K562 (cell line): Measurements from ENCODE around the gene DPAGT1. TPM values are rescaled to one million over a fixed set of nuclear protein-coding genes. Genes with fewer than 3 reads are reported as not detected.

Source experiments
- ATAC-seq: fragments of 200-7000 bp; cut with Tn5 transposase; 3 replicates; pipeline ENCODE4 v1.9.1; 2020; ENCODE audit warnings: moderate library complexity
- BruUV-seq: library from RNA; stranded (reverse); fragments of 400-500 nt; replicated peaks from 2 replicates; lab custom pipeline; 2021; lab: Mats Ljungman, UMichigan
- CTCF ChIA-PET: fragments of 300-600 bp; formaldehyde crosslinking; extraction: SDS; loops from one replicate; lab custom pipeline; 2021; ENCODE audit warnings: low intra/inter-chr PET ratio; lab: Yijun Ruan, JAX
- POLR2A ChIA-PET: fragments of 300-600, 350-650 bp; sonication (Branson Sonifier 250); formaldehyde crosslinking; extraction: SDS; loops from one replicate; lab custom pipeline; 2021; ENCODE audit warnings: antibody characterized with exemption, inconsistent platforms; lab: Yijun Ruan, JAX
- DNase-seq, 4 experiments: peaks; one replicate each; pipeline versions ENCODE4 v3.0.0 to v3.0.0-alpha.2; 2011 to 2018; ENCODE audit warnings: low spot score in 3 of 4, mixed read lengths in 3 of 4; ENCODE audit errors: extremely low read depth in 1 of 4
- FAIRE-seq: peaks from 2 replicates; lab custom pipeline; 2011; peaks lifted over from hg19 to GRCh38; lab: Jason Lieb, UNC
- H2AFZ ChIP-seq: 2 replicates; pipeline ENCODE4 v1.6.0; 2011; ENCODE audit warnings: low read depth, low read length, control low read depth, inconsistent platforms
- H3K27ac ChIP-seq: fragments of 200-600 bp; 3 replicates; pipeline ENCODE4 v1.8.0; 2011; ENCODE audit warnings: low read depth, mild to moderate bottlenecking, control low read depth, inconsistent platforms, low read length, moderate library complexity, mixed read lengths; ENCODE audit errors: extremely low read depth
- H3K27me3 ChIP-seq, 2 experiments: fragments of 300-600 bp in 1 of 2; 2 replicates in 1 of 2; 3 replicates in 1 of 2; pipeline versions ENCODE4 v1.6.0 to v1.8.0; 2011; ENCODE audit warnings: inconsistent platforms in 2 of 2, low read length in 2 of 2, mild to moderate bottlenecking in 1 of 2, mixed read lengths in 1 of 2, moderate library complexity in 1 of 2; ENCODE audit not compliant: control insufficient read depth in 2 of 2, insufficient read depth in 2 of 2
- H3K36me3 ChIP-seq: fragments of 300-600 bp; 3 replicates; pipeline ENCODE4 v1.8.0; 2011; ENCODE audit warnings: mild to moderate bottlenecking, low read length, inconsistent platforms; ENCODE audit not compliant: control insufficient read depth, insufficient read depth
- H3K4me1 ChIP-seq, 2 experiments: fragments of 200-600 bp in 1 of 2; replicated peaks in 1 of 2; 2 replicates in 1 of 2; 3 replicates in 1 of 2; pipeline versions ENCODE4 v1.5.1 to v1.8.0; 2011; ENCODE audit warnings: inconsistent platforms in 2 of 2, low read length in 2 of 2, mild to moderate bottlenecking in 1 of 2, mixed read lengths in 1 of 2, moderate library complexity in 1 of 2; ENCODE audit not compliant: control insufficient read depth in 2 of 2, insufficient read depth in 2 of 2
- H3K4me2 ChIP-seq: 2 replicates; pipeline ENCODE4 v1.6.1; 2011; ENCODE audit warnings: low read length, control low read depth, inconsistent platforms, mixed read lengths; ENCODE audit not compliant: insufficient read depth
- H3K4me3 ChIP-seq: fragments of 200-600 bp; sonication (generic), shearing (Covaris generic); 2 replicates; pipeline ENCODE4 v1.5.1; 2016; ENCODE audit warnings: control low read depth, inconsistent platforms
- H3K79me2 ChIP-seq: fragments of 200-600 bp; 3 replicates; pipeline ENCODE4 v1.8.0; 2011; ENCODE audit warnings: low read length, inconsistent platforms; ENCODE audit not compliant: control insufficient read depth, insufficient read depth
- H3K9ac ChIP-seq, 2 experiments: 2 replicates each; pipeline versions ENCODE4 v1.6.0 to v1.6.1; 2011; ENCODE audit warnings: low read depth in 2 of 2, low read length in 2 of 2, control low read depth in 1 of 2, inconsistent platforms in 1 of 2, mild to moderate bottlenecking in 1 of 2, mixed read lengths in 1 of 2; ENCODE audit not compliant: insufficient read depth in 1 of 2
- H3K9me1 ChIP-seq: one replicate; pipeline ENCODE4 v1.6.0; 2011; ENCODE audit warnings: inconsistent platforms, mild to moderate bottlenecking, low read length, moderate library complexity; ENCODE audit not compliant: control insufficient read depth, insufficient read depth
- H3K9me3 ChIP-seq: replicated peaks from 2 replicates; pipeline ENCODE4 v1.5.1; 2011; ENCODE audit warnings: low read depth, low read length, inconsistent platforms; ENCODE audit not compliant: control insufficient read depth, insufficient read depth
- H4K20me1 ChIP-seq: replicated peaks from 2 replicates; pipeline ENCODE4 v1.6.1; 2011; ENCODE audit warnings: low read length, inconsistent platforms, mixed read lengths; ENCODE audit not compliant: control insufficient read depth, insufficient read depth
- ELF4 ChIP-seq: fragments of 450-650 bp; formaldehyde crosslinking; IDR thresholded peaks from 2 replicates; pipeline ENCODE4 v1.4.0; 2022; ENCODE audit warnings: missing genetic modification characterization
- HDAC3 ChIP-seq: fragments of 450-650 bp; IDR thresholded peaks from 2 replicates; pipeline ENCODE4 v1.6.1; 2018; ENCODE audit warnings: borderline replicate concordance, mild to moderate bottlenecking, moderate library complexity; ENCODE audit not compliant: partially characterized antibody
- KLF6 ChIP-seq: fragments of 250-450 bp; sonication (Bioruptor Pico); IDR thresholded peaks from 2 replicates; pipeline ENCODE4 v1.4.0; 2020; ENCODE audit warnings: mild to moderate bottlenecking, moderate library complexity, borderline replicate concordance
- NFE2L1 ChIP-seq: fragments of 450-650 bp; IDR thresholded peaks from 2 replicates; pipeline ENCODE4 v1.6.1; 2016; ENCODE audit warnings: missing genetic modification characterization, low read depth, mild to moderate bottlenecking, missing compliant biosample characterization, moderate library complexity, borderline replicate concordance
- NR2F6 ChIP-seq: fragments of 450-650 bp; formaldehyde crosslinking; IDR thresholded peaks from 2 replicates; pipeline ENCODE4 v1.4.0; 2020; ENCODE audit warnings: mild to moderate bottlenecking
- PML ChIP-seq: IDR thresholded peaks from 2 replicates; pipeline ENCODE4 v1.6.1; 2012; ENCODE audit warnings: low read length, inconsistent platforms
- RFX1 ChIP-seq: fragments of 450-650 bp; IDR thresholded peaks from 2 replicates; pipeline ENCODE4 v1.6.1; 2016; ENCODE audit warnings: mild to moderate bottlenecking, moderate library complexity
- ZC3H8 ChIP-seq: fragments of 450-650 bp; IDR thresholded peaks from 2 replicates; pipeline ENCODE4 v1.6.1; 2017
- ZFX ChIP-seq: sonication (generic); formaldehyde crosslinking; IDR thresholded peaks from 2 replicates; pipeline ENCODE4 v1.8.0; 2022; ENCODE audit warnings: mild to moderate bottlenecking, missing genetic modification reagents, moderate library complexity
- WGBS: fragments of 100-300 bp; shearing (Covaris generic); methylation state at CpG from one replicate; pipeline ENCODE4 v1.1.6; 2016; ENCODE audit warnings: low coverage, mixed read lengths; ENCODE audit not compliant: insufficient coverage; ENCODE audit errors: missing lambda C conversion rate; 5-methylcytosine and 5-hydroxymethylcytosine counted together
- in situ Hi-C: fragments of 300-500 bp; cut with MboI; formaldehyde crosslinking; loops from 4 replicates; pipeline ENCODE4 v1.15.0; 2018; ENCODE audit warnings: inconsistent platforms, mixed read lengths
- intact Hi-C: fragments of 100-400 bp; cut with micrococcal nuclease; formaldehyde crosslinking; loops from 2 replicates; pipeline ENCODE4 v1.14.2; 2022
- polyA plus RNA-seq, 8 experiments: library from polyadenylated mRNA; depleted of rRNA in 4 of 8; stranded (reverse) in 5 of 8; unstranded in 3 of 8; fragments of >200 nt; fragmentation: Nextera tagmentation in 2 of 8; fragmentation: Illumina TruSeq in 1 of 8; extraction: Ambion mirVana in 2 of 8; extraction: Trizol in 1 of 8; gene quantifications; 2 replicates each; pipeline versions ENCODE4 v1.2.1 to v1.2.3, GENCODE V29; 2011 to 2014; ENCODE audit warnings: inconsistent platforms in 1 of 8, missing spikeins in 1 of 8
- total RNA-seq, 7 experiments: library from RNA; depleted of rRNA in 6 of 7; stranded (reverse); fragments of >200 nt in 6 of 7; fragmentation: Illumina TruSeq in 2 of 7; extraction: Trizol in 2 of 7; gene quantifications; 2 replicates each; pipeline versions ENCODE4 v1.2.1 to v1.2.3, GENCODE V29; 2011 to 2021; ENCODE audit warnings: low replicate concordance in 1 of 7
- TF ChIP-seq, protein P1 (sequence below): sonication (generic); formaldehyde crosslinking; IDR thresholded peaks from 2 replicates; pipeline ENCODE4 v1.4.0; 2020; ENCODE audit warnings: mild to moderate bottlenecking, missing genetic modification reagents
- TF ChIP-seq, protein P2 (sequence below): sonication (generic); formaldehyde crosslinking; IDR thresholded peaks from 2 replicates; pipeline ENCODE4 v1.8.1; 2022; ENCODE audit warnings: missing genetic modification reagents
- TF ChIP-seq, protein P3 (sequence below): fragments of 150-350 bp; conservative IDR thresholded peaks from 2 replicates; pipeline ENCODE4 v1.6.1; 2014; ENCODE audit warnings: low read length

Gene DPAGT1
- total and polyA plus RNA-seq, 9 of the 15 experiments (the other 6 are each of a cell fraction or from before 2014, with no cell fraction given): 29.9 to 135 (median 85.0) TPM

GRCh38 chr11:119115484-119116234 lies 14.0 kb upstream of the DPAGT1 start (continued):
- TF ChIP-seq ZFX (CRISPR knock-in tag) (peak; percentile 66), HDAC3 (no peak), ZC3H8 (no peak), NR2F6 (no peak), PML (no peak), KLF6 (CRISPR knock-in tag) (no peak)

DNA sequence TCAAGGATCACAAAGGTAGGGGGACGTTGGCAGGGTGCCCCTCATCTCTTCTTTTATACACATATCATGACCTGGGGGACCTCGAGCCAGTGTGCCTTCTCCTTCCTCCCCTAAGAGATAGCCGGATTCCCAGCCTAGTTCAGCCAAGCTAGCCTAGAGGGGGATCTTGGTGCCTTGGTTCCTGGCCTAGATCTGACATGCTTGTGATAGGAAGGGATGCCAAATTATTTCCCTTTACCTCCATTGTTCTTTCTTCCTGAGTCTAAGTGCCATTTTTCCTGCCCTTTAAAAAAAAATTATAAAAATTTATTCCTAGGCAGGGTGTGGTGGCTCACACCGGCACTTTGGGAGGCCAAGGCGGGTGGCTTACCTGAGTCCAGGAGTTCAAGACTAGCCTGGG lies 12.7 kb upstream of the DPAGT1 start:
- CTCF ChIA-PET: no interaction called here
- Histone ChIP-seq H3K4me2 (no peak overlapping the region), H3K36me3 (peaks cover 91% of the 10 kb centered on the region), H3K4me1 (peaks cover 12 to 13% of the 10 kb centered on the region in 2 experiments), H3K9ac (no peak overlapping the region), H3K27ac (no peak overlapping the region), H3K27me3 (no peaks in the 10 kb centered on the region), H3K9me3 (no peaks in the 10 kb centered on the region), H3K79me2 (peaks cover 12% of the 10 kb centered on the region), H3K4me3 (no peak overlapping the region), H3K9me1 (no peaks in the 10 kb centered on the region), H4K20me1 (peaks cover 12% of the 10 kb centered on the region; the same call in 1 of the 2 replicates), H2AFZ (no peak overlapping the region)
- DNase-seq (no peak), ATAC-seq (no peak), FAIRE-seq (no peak)
- TF ChIP-seq ELF4 (CRISPR knock-in tag) (no peak), RFX1 (no peak), NFE2L1 (tag) (no peak)
- TF ChIP-seq, protein P1, sequence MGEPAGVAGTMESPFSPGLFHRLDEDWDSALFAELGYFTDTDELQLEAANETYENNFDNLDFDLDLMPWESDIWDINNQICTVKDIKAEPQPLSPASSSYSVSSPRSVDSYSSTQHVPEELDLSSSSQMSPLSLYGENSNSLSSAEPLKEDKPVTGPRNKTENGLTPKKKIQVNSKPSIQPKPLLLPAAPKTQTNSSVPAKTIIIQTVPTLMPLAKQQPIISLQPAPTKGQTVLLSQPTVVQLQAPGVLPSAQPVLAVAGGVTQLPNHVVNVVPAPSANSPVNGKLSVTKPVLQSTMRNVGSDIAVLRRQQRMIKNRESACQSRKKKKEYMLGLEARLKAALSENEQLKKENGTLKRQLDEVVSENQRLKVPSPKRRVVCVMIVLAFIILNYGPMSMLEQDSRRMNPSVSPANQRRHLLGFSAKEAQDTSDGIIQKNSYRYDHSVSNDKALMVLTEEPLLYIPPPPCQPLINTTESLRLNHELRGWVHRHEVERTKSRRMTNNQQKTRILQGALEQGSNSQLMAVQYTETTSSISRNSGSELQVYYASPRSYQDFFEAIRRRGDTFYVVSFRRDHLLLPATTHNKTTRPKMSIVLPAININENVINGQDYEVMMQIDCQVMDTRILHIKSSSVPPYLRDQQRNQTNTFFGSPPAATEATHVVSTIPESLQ (CRISPR knock-in tag): no peak
- TF ChIP-seq, protein P2, sequence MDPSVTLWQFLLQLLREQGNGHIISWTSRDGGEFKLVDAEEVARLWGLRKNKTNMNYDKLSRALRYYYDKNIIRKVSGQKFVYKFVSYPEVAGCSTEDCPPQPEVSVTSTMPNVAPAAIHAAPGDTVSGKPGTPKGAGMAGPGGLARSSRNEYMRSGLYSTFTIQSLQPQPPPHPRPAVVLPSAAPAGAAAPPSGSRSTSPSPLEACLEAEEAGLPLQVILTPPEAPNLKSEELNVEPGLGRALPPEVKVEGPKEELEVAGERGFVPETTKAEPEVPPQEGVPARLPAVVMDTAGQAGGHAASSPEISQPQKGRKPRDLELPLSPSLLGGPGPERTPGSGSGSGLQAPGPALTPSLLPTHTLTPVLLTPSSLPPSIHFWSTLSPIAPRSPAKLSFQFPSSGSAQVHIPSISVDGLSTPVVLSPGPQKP: no peak
- TF ChIP-seq, protein P3, sequence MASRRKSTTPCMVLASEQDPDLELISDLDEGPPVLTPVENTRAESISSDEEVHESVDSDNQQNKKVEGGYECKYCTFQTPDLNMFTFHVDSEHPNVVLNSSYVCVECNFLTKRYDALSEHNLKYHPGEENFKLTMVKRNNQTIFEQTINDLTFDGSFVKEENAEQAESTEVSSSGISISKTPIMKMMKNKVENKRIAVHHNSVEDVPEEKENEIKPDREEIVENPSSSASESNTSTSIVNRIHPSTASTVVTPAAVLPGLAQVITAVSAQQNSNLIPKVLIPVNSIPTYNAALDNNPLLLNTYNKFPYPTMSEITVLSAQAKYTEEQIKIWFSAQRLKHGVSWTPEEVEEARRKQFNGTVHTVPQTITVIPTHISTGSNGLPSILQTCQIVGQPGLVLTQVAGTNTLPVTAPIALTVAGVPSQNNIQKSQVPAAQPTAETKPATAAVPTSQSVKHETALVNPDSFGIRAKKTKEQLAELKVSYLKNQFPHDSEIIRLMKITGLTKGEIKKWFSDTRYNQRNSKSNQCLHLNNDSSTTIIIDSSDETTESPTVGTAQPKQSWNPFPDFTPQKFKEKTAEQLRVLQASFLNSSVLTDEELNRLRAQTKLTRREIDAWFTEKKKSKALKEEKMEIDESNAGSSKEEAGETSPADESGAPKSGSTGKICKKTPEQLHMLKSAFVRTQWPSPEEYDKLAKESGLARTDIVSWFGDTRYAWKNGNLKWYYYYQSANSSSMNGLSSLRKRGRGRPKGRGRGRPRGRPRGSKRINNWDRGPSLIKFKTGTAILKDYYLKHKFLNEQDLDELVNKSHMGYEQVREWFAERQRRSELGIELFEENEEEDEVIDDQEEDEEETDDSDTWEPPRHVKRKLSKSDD: no peak
- intact Hi-C loops: no loop called here
- in situ Hi-C loops: no loop called here
- POLR2A ChIA-PET: interaction anchor here (0.6 to 2.6 kb wide), 4 partner anchors 20 to 208 kb away, joined by 3 to 8 read pairs (median 3); partner anchors contain the start of gene VPS11
- BruUV-seq: no TSS peak
- WGBS: 90% methylated on average over 5 of the region's 5 CpGs
